GM19397 (cell line): Measurements from ENCODE around the gene CPLANE1.

Experiments used
- ATAC-seq: cut with Tn5 transposase; IDR thresholded peaks from one replicate; pipeline ENCODE4 v1.9.1; 2021; ENCODE audit warnings: mild to moderate bottlenecking, moderate library complexity; ENCODE audit not compliant: unreplicated experiment

CPLANE1 gene

GRCh38 chr5:37071901-37072581 is 177.1 kb downstream of the CPLANE1 start:
- ATAC-seq, result no peak

- ATAC-seq, result no peak
Measured at GRCh38 chr5:37071487-37071886, 177.7 kb downstream of the CPLANE1 start.

GRCh38 chr5:37064442-37064841 is 184.7 kb downstream of the CPLANE1 start:
- ATAC-seq, result no peak

- no peak for ATAC-seq
Measured at GRCh38 chr5:37063739-37064138, 185.4 kb downstream of the CPLANE1 start.

- no peak for ATAC-seq
Measured at GRCh38 chr5:37060030-37060429, 189.1 kb downstream of the CPLANE1 start.

- no peak for ATAC-seq
Measured at GRCh38 chr5:37056762-37057161, 192.4 kb downstream of the CPLANE1 start.
